ENCODE results near the gene PPP6R2. TPM values are rescaled to one million over a fixed set of nuclear protein-coding genes. Genes with fewer than 3 reads are reported as not detected.
A peak's percentile ranks its signal among the peaks of the same experiment; 100 is the strongest.

PPP6R2 gene
- 10 to 100 TPM; 57.8 to 88.1 (median 78.1) TPM for total RNA-seq
- polyA plus RNA-seq: 10 to 100 TPM; 17.0 to 38.8 TPM
- 143 reads per million, percentile 90 among the genes with 10 or more reads in this experiment for total RNA-seq

GRCh38 chr22:50342651-50343540, at the start of gene PPP6R2:
Gene PPP6R2 (plus strand): TSS chr22:50343327. CDS start chr22:50393909, 50,582 bp downstream.
- Histone ChIP-seq H3K4me3 (ENCODE audit: low read length) (peak within 1 kb of the TSS; percentile 86), H3K9me3 (ENCODE audit: control insufficient read depth in 2 of 3, low read length in 3 of 3) (no peaks in the 10 kb centered on the region), H3K27me3 (ENCODE audit: control insufficient read depth in 2 of 2, insufficient read depth in 2 of 2, low read length in 2 of 2) (no peaks in the 10 kb centered on the region), H3K4me1 (ENCODE audit: control insufficient read depth in 2 of 2, insufficient read depth in 2 of 2, low read length in 2 of 2) (peaks cover 15 to 21% of the 10 kb centered on the region in 2 donors), H3K36me3 (ENCODE audit: control insufficient read depth in 2 of 3, insufficient read depth in 3 of 3, low read length in 3 of 3) (peaks cover 0 to 5% (median 0%) of the 10 kb centered on the region in 3 experiments), H3K27ac (ENCODE audit: low read depth, low read length) (peak within 1 kb of the TSS; percentile 96)
- ATAC-seq: peak; percentile 93
- ChIA-PET CTCF (interaction anchor here (0.6 to 2.5 kb wide), 7 partner anchors 11 to 183 kb away, joined by 3 to 18 read pairs (median 6); partner anchors contain the start of genes HDAC10, LMF2, NCAPH2 and SCO2), POLR2A (interaction anchor here (0.6 to 2.2 kb wide), 10 partner anchors 8 to 165 kb away, joined by 3 to 15 read pairs (median 4); partner anchors contain the start of genes DENND6B, HDAC10, LMF2 and NCAPH2)
- H3K27me3 Mint-ChIP-seq: no peaks in the 10 kb centered on the region
- no peaks in the 10 kb centered on the region for H3K9me3 Mint-ChIP-seq
- peak within 1 kb of the TSS; percentile 73 to 91 (median 88) for H3K4me3 Mint-ChIP-seq
- intact Hi-C loops (cut with micrococcal nuclease): loop anchor here (1.0 to 5.0 kb wide), 17 partner anchors 16 to 278 kb away; partner anchors contain the start of genes DENND6B (in 2 of the 2), LMF2 (in 1 of the 2), MAPK11 (in 1 of the 2) and SCO2 (in 1 of the 2)
- DNase-seq: peak; percentile 76 to 98 (median 87)
- H3K36me3 Mint-ChIP-seq: no peaks in the 10 kb centered on the region
- H3K4me1 Mint-ChIP-seq: peaks cover 0 to 18% (median 9%) of the 10 kb centered on the region in 7 donors
- H3K27ac Mint-ChIP-seq: peak within 1 kb of the TSS in 7 of 9 donors; percentile 82 to 96 (median 93)

GRCh38 chr22:50293441-50294318, 49.4 kb upstream of the PPP6R2 start:
- Mint-ChIP-seq H3K4me1 (peaks cover 0 to 8% (median 6%) of the 10 kb centered on the region in 7 donors), H3K27me3 (peaks cover 6 to 34% (median 24%) of the 10 kb centered on the region in 5 donors), H3K27ac (no peak overlapping the region), H3K4me3 (peak overlapping the region in 2 of 10 donors; percentile 33 to 45), H3K9me3 (no peaks in the 10 kb centered on the region), H3K36me3 (no peaks in the 10 kb centered on the region)
- Histone ChIP-seq H3K27ac (ENCODE audit: low read depth, low read length) (no peak overlapping the region), H3K36me3 (ENCODE audit: control insufficient read depth in 2 of 3, insufficient read depth in 3 of 3, low read length in 3 of 3) (no peaks in the 10 kb centered on the region), H3K9me3 (ENCODE audit: control insufficient read depth in 2 of 3, low read length in 3 of 3) (no peaks in the 10 kb centered on the region), H3K4me3 (ENCODE audit: low read length) (no peak overlapping the region), H3K4me1 (ENCODE audit: control insufficient read depth in 2 of 2, insufficient read depth in 2 of 2, low read length in 2 of 2) (peaks cover 0 to 4% of the 10 kb centered on the region in 2 donors), H3K27me3 (ENCODE audit: control insufficient read depth in 2 of 2, insufficient read depth in 2 of 2, low read length in 2 of 2) (no peaks in the 10 kb centered on the region)
- peak; percentile 24 for ATAC-seq
- intact Hi-C loops (cut with micrococcal nuclease): no loop called here
- DNase-seq: no peak
- CTCF ChIA-PET: no interaction called here
- POLR2A ChIA-PET: no interaction called here

GRCh38 chr22:50294319-50294656, 48.8 kb upstream of the PPP6R2 start:
- peaks cover 6 to 31% (median 24%) of the 10 kb centered on the region in 5 donors for H3K27me3 Mint-ChIP-seq
- no peak overlapping the region for H3K27ac Mint-ChIP-seq
- ChIA-PET POLR2A (no interaction called here), CTCF (no interaction called here)
- H3K4me3 Mint-ChIP-seq: no peak overlapping the region
- no peaks in the 10 kb centered on the region for H3K27me3 ChIP-seq (ENCODE audit: control insufficient read depth in 2 of 2, insufficient read depth in 2 of 2, low read length in 2 of 2)
- H3K27ac ChIP-seq (ENCODE audit: low read depth, low read length): no peak overlapping the region
- no peaks in the 10 kb centered on the region for H3K36me3 Mint-ChIP-seq
- no peaks in the 10 kb centered on the region for H3K9me3 ChIP-seq (ENCODE audit: control insufficient read depth in 2 of 3, low read length in 3 of 3)
- H3K4me1 ChIP-seq (ENCODE audit: control insufficient read depth in 2 of 2, insufficient read depth in 2 of 2, low read length in 2 of 2): peaks cover 0 to 4% of the 10 kb centered on the region in 2 donors
- intact Hi-C loops (cut with micrococcal nuclease): no loop called here
- ATAC-seq (no peak), DNase-seq (no peak)
- H3K36me3 ChIP-seq (ENCODE audit: control insufficient read depth in 2 of 3, insufficient read depth in 3 of 3, low read length in 3 of 3): no peaks in the 10 kb centered on the region
- no peak overlapping the region for H3K4me3 ChIP-seq (ENCODE audit: low read length)
- H3K9me3 Mint-ChIP-seq: no peaks in the 10 kb centered on the region
- H3K4me1 Mint-ChIP-seq: peaks cover 0 to 11% (median 6%) of the 10 kb centered on the region in 7 donors

- ChIA-PET CTCF (no interaction called here), POLR2A (no interaction called here)
- H3K27me3 Mint-ChIP-seq: peaks cover 6 to 31% (median 19%) of the 10 kb centered on the region in 5 donors
- Histone ChIP-seq H3K27ac (ENCODE audit: low read depth, low read length) (no peak overlapping the region), H3K4me1 (ENCODE audit: control insufficient read depth in 2 of 2, insufficient read depth in 2 of 2, low read length in 2 of 2) (peaks cover 0 to 4% of the 10 kb centered on the region in 2 donors), H3K4me3 (ENCODE audit: low read length) (no peak overlapping the region), H3K9me3 (ENCODE audit: control insufficient read depth in 2 of 3, low read length in 3 of 3) (no peaks in the 10 kb centered on the region), H3K36me3 (ENCODE audit: control insufficient read depth in 2 of 3, insufficient read depth in 3 of 3, low read length in 3 of 3) (no peaks in the 10 kb centered on the region), H3K27me3 (ENCODE audit: control insufficient read depth in 2 of 2, insufficient read depth in 2 of 2, low read length in 2 of 2) (no peaks in the 10 kb centered on the region)
- no peaks in the 10 kb centered on the region for H3K9me3 Mint-ChIP-seq
- no peak overlapping the region for H3K4me3 Mint-ChIP-seq
- peaks cover 0 to 11% (median 6%) of the 10 kb centered on the region in 7 donors for H3K4me1 Mint-ChIP-seq
- DNase-seq: no peak
- ATAC-seq: no peak
- intact Hi-C loops (cut with micrococcal nuclease): no loop called here
- peak overlapping the region in 1 of 9 donors; percentile 38 for H3K27ac Mint-ChIP-seq
- H3K36me3 Mint-ChIP-seq: no peaks in the 10 kb centered on the region
Measured at GRCh38 chr22:50296658-50297490, 46.3 kb upstream of the PPP6R2 start.

GRCh38 chr22:50297510-50298265, 45.4 kb upstream of the PPP6R2 start:
- POLR2A ChIA-PET: no interaction called here
- Histone ChIP-seq H3K36me3 (ENCODE audit: control insufficient read depth in 2 of 3, insufficient read depth in 3 of 3, low read length in 3 of 3) (no peaks in the 10 kb centered on the region), H3K4me1 (ENCODE audit: control insufficient read depth in 2 of 2, insufficient read depth in 2 of 2, low read length in 2 of 2) (no peaks in the 10 kb centered on the region), H3K9me3 (ENCODE audit: control insufficient read depth in 2 of 3, low read length in 3 of 3) (no peaks in the 10 kb centered on the region), H3K4me3 (ENCODE audit: low read length) (no peak overlapping the region), H3K27me3 (ENCODE audit: control insufficient read depth in 2 of 2, insufficient read depth in 2 of 2, low read length in 2 of 2) (no peaks in the 10 kb centered on the region), H3K27ac (ENCODE audit: low read depth, low read length) (no peak overlapping the region)
- DNase-seq (no peak), ATAC-seq (no peak)
- Mint-ChIP-seq H3K9me3 (no peaks in the 10 kb centered on the region), H3K4me1 (peaks cover 0 to 9% (median 2%) of the 10 kb centered on the region in 7 donors), H3K27me3 (peaks cover 2 to 25% (median 15%) of the 10 kb centered on the region in 5 donors), H3K36me3 (no peaks in the 10 kb centered on the region), H3K27ac (no peak overlapping the region), H3K4me3 (no peak overlapping the region)
- intact Hi-C loops (cut with micrococcal nuclease): no loop called here
- CTCF ChIA-PET: no interaction called here

All from naive thymus-derived CD4-positive, alpha-beta T cell (primary cell).